Neural cell (in vitro differentiated cells): ENCODE measurements around the gene MN1.

Source experiments
- EP300 ChIP-seq: fragments of 450-650 bp; conservative IDR thresholded peaks from 2 replicates; pipeline ENCODE4 v1.6.1; 2014; ENCODE audit warnings: antibody characterized with exemption, mild to moderate bottlenecking, moderate library complexity; ENCODE audit not compliant: poor library complexity, severe bottlenecking
- POLR2AphosphoS5 ChIP-seq: IDR thresholded peaks from 2 replicates; pipeline ENCODE4 v1.6.1; 2012
- TF ChIP-seq, protein P1 (sequence below): fragments of 450-650 bp; IDR thresholded peaks from 2 replicates; pipeline ENCODE4 v1.5.1; 2014; ENCODE audit warnings: antibody characterized with exemption, mild to moderate bottlenecking, moderate library complexity; ENCODE audit not compliant: poor library complexity, severe bottlenecking
- TF ChIP-seq, protein P2 (sequence below): IDR thresholded peaks from 2 replicates; pipeline ENCODE4 v1.6.1; 2012; ENCODE audit warnings: borderline replicate concordance

DNA sequence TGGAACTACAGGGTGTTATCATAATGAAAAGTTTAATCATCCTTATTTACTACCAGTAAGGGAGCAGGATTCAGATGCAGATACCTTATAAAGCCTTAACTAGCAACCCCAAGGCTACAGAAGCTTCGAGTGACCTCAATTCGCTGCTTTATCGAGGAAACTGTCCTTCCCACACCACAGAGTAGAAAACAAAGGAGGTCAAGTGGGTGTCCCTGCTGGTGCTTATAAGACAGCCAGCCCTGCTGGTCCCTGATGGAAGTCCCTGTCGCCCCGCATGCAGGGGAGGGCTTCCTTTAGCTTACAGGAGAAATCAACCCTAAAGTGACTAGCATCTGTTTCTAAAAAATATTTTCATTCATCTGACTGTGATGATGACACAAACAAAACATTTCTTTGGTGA is 7.3 kb downstream of the MN1 start:
- TF ChIP-seq, protein P1, sequence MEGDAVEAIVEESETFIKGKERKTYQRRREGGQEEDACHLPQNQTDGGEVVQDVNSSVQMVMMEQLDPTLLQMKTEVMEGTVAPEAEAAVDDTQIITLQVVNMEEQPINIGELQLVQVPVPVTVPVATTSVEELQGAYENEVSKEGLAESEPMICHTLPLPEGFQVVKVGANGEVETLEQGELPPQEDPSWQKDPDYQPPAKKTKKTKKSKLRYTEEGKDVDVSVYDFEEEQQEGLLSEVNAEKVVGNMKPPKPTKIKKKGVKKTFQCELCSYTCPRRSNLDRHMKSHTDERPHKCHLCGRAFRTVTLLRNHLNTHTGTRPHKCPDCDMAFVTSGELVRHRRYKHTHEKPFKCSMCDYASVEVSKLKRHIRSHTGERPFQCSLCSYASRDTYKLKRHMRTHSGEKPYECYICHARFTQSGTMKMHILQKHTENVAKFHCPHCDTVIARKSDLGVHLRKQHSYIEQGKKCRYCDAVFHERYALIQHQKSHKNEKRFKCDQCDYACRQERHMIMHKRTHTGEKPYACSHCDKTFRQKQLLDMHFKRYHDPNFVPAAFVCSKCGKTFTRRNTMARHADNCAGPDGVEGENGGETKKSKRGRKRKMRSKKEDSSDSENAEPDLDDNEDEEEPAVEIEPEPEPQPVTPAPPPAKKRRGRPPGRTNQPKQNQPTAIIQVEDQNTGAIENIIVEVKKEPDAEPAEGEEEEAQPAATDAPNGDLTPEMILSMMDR, result no peak
- TF ChIP-seq EP300 (no peak), POLR2AphosphoS5 (no peak)
- TF ChIP-seq, protein P2, sequence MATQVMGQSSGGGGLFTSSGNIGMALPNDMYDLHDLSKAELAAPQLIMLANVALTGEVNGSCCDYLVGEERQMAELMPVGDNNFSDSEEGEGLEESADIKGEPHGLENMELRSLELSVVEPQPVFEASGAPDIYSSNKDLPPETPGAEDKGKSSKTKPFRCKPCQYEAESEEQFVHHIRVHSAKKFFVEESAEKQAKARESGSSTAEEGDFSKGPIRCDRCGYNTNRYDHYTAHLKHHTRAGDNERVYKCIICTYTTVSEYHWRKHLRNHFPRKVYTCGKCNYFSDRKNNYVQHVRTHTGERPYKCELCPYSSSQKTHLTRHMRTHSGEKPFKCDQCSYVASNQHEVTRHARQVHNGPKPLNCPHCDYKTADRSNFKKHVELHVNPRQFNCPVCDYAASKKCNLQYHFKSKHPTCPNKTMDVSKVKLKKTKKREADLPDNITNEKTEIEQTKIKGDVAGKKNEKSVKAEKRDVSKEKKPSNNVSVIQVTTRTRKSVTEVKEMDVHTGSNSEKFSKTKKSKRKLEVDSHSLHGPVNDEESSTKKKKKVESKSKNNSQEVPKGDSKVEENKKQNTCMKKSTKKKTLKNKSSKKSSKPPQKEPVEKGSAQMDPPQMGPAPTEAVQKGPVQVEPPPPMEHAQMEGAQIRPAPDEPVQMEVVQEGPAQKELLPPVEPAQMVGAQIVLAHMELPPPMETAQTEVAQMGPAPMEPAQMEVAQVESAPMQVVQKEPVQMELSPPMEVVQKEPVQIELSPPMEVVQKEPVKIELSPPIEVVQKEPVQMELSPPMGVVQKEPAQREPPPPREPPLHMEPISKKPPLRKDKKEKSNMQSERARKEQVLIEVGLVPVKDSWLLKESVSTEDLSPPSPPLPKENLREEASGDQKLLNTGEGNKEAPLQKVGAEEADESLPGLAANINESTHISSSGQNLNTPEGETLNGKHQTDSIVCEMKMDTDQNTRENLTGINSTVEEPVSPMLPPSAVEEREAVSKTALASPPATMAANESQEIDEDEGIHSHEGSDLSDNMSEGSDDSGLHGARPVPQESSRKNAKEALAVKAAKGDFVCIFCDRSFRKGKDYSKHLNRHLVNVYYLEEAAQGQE, result no peak
